Measurements from ENCODE around the gene NXNL1. TPM values are rescaled to one million over a fixed set of nuclear protein-coding genes. Genes with fewer than 3 reads are reported as not detected.

NXNL1 gene
- total RNA-seq, 2 experiments from 2014 or later: not detected

DNA sequence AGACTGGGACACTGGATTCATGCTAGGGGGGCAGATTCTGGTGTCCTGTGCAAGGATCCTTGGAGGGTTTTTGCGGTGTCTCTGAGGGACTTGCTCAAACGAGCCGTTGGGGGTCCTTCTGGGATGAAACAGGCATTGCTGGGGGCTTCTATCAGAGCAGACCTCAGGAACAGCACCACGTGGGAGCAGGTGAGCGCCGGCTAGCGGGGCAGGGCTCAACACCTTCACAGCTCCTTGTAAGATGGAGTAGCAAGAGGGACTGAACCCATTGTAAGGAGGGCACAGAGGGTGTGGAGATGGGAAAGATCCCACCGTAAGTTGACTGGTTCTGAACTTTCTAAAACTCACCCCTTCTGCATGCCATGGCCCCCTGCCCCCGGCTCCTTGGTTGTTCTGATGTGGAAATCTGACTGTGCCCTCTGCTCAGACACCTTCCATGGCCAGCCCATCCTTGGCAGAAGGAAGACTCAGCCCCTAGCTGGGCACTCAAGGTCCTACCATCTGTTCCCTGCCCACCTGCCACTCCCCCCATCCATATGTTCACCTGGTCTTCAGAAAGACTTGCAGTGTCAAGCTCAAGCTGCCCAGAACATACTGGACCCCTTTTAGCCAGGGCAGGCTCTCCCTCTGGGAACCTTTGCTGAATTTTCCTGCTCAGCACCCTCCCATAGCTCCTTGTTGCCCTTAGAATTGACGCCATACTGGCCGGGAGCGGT lies 10.8 kb upstream of the NXNL1 start:
- POLR2A ChIA-PET: interaction anchor here (0.7 to 1.4 kb wide), 3 partner anchors 16 to 388 kb away, joined by 3 to 5 read pairs (median 3); partner anchors contain the start of gene RPL18A
- no TSS peak for BruUV-seq (replicated peaks)

DNA sequence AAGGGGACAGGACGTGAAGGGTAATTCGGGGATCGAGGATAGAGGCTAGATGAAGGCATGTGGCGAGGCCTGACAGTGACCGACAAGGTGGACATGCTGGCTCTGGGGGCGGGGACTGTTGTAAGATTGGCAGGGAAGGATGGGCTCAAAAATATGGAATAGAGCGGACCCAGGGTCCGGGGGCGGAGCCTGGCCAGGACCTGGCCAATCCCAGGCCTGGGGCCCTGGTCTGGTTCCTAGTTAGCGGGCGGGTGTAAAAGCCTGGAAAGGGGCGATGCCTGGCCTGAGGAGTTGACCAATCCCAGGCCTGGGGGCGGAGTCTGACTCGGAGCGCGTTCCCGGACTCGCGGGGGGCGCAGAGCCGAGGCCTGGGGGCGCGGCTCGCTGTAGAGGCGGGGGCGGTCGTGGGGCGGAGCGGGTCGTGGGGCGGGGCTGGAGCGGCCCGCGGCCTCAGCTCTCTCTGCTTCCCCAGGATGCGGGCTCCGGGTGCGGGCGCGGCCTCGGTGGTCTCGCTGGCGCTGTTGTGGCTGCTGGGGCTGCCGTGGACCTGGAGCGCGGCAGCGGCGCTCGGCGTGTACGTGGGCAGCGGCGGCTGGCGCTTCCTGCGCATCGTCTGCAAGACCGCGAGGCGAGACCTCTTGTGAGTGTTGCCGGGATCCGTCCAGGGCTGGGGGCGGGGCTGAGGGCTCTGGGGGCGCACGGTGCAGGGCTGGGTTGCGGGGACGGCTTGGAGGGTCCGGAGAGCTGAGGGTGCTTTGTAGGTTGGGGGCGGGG lies 9.5 kb upstream of the NXNL1 start, which contains the start of gene SLC27A1:
TSS of gene SLC27A1 (plus strand) at position 457 of the 774 bp plus-strand sequence. CDS start at position 474, 17 bp downstream.
- no peaks in the 10 kb centered on the region for H3K36me3 ChIP-seq (ENCODE audit: insufficient read depth, low read length)
- peak; percentile 97 for DNase-seq (ENCODE audit: low spot score)
- intact Hi-C loops (cut with micrococcal nuclease; ENCODE audit: unreplicated experiment): no loop called here
- H3K9me2 ChIP-seq (ENCODE audit: insufficient read depth, low read length): no peaks in the 10 kb centered on the region
- H3K4me3 ChIP-seq (ENCODE audit: low read depth, low read length, poor library complexity, severe bottlenecking): peak within 1 kb of the TSS; percentile 70
- no peaks in the 10 kb centered on the region for H4K20me1 ChIP-seq (ENCODE audit: insufficient read depth, low read length)
- H3K4me1 ChIP-seq (ENCODE audit: insufficient read depth, low read length, poor library complexity, severe bottlenecking): peaks cover 30% of the 10 kb centered on the region
- TF ChIP-seq EZH2phosphoT487 (IDR thresholded peaks at IDR 0.05; ENCODE audit: borderline replicate concordance, low read depth, low read length): no peak
- TF ChIP-seq, protein P1, sequence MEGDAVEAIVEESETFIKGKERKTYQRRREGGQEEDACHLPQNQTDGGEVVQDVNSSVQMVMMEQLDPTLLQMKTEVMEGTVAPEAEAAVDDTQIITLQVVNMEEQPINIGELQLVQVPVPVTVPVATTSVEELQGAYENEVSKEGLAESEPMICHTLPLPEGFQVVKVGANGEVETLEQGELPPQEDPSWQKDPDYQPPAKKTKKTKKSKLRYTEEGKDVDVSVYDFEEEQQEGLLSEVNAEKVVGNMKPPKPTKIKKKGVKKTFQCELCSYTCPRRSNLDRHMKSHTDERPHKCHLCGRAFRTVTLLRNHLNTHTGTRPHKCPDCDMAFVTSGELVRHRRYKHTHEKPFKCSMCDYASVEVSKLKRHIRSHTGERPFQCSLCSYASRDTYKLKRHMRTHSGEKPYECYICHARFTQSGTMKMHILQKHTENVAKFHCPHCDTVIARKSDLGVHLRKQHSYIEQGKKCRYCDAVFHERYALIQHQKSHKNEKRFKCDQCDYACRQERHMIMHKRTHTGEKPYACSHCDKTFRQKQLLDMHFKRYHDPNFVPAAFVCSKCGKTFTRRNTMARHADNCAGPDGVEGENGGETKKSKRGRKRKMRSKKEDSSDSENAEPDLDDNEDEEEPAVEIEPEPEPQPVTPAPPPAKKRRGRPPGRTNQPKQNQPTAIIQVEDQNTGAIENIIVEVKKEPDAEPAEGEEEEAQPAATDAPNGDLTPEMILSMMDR (conservative IDR thresholded peaks at IDR 0.05; ENCODE audit: low read length): no peak
- peak within 1 kb of the TSS; percentile 82 for H3K4me2 ChIP-seq (ENCODE audit: low read length)
- H3K9me3 ChIP-seq (ENCODE audit: low read length): no peaks in the 10 kb centered on the region
- ChIA-PET CTCF (ENCODE audit: unreplicated experiment) (interaction anchor here (0.6 kb wide), 1 partner anchor 53 kb away, joined by 9 read pairs; no protein-coding TSS in a partner anchor), POLR2A (interaction anchor here (1.2 to 1.4 kb wide), 2 partner anchors 65 to 136 kb away, joined by 3 read pairs; partner anchors contain the start of gene BST2)
- no peak within 1 kb of the TSS for H3K27ac ChIP-seq (ENCODE audit: low read depth, low read length, poor library complexity, severe bottlenecking)
- no peaks in the 10 kb centered on the region for H3K79me2 ChIP-seq (ENCODE audit: insufficient read depth, low read depth, low read length)
- peak within 1 kb of the TSS; percentile 57 for H2AFZ ChIP-seq (ENCODE audit: low read length)
- no TSS peak for BruUV-seq (replicated peaks)

More for the DNA sequence above, 10.8 kb upstream of the NXNL1 start:
- H2AFZ ChIP-seq (ENCODE audit: low read length): no peak overlapping the region
- TF ChIP-seq, protein P1 (conservative IDR thresholded peaks at IDR 0.05; ENCODE audit: low read length): no peak
- no peak for TF ChIP-seq EZH2phosphoT487 (IDR thresholded peaks at IDR 0.05; ENCODE audit: borderline replicate concordance, low read depth, low read length)
- DNase-seq (ENCODE audit: low spot score): no peak
- intact Hi-C loops (cut with micrococcal nuclease; ENCODE audit: unreplicated experiment): no loop called here
- H3K79me2 ChIP-seq (ENCODE audit: insufficient read depth, low read depth, low read length): no peaks in the 10 kb centered on the region
- no peak overlapping the region for H3K4me3 ChIP-seq (ENCODE audit: low read depth, low read length, poor library complexity, severe bottlenecking)
- no peaks in the 10 kb centered on the region for H4K20me1 ChIP-seq (ENCODE audit: insufficient read depth, low read length)
- H3K36me3 ChIP-seq (ENCODE audit: insufficient read depth, low read length): no peaks in the 10 kb centered on the region
- peak overlapping the region; percentile 82; the same call in 1 of the 2 replicates for H3K4me2 ChIP-seq (ENCODE audit: low read length)
- H3K9me3 ChIP-seq (ENCODE audit: low read length): no peaks in the 10 kb centered on the region
- CTCF ChIA-PET (ENCODE audit: unreplicated experiment): no interaction called here
- no peaks in the 10 kb centered on the region for H3K9me2 ChIP-seq (ENCODE audit: insufficient read depth, low read length)
- no peak overlapping the region for H3K27ac ChIP-seq (ENCODE audit: low read depth, low read length, poor library complexity, severe bottlenecking)
- H3K4me1 ChIP-seq (ENCODE audit: insufficient read depth, low read length, poor library complexity, severe bottlenecking): peaks cover 26% of the 10 kb centered on the region

Data from OCI-LY7 (cell line).